AG09309 (cell line): Measurements from ENCODE around the gene LRRC3.

Experiments used
- DNase-seq: peaks from one replicate; pipeline ENCODE4 v3.0.0-alpha.2; 2010; ENCODE audit warnings: low read depth
- H3K4me3 ChIP-seq: 2 replicates; pipeline ENCODE4 v1.5.1; 2011; ENCODE audit warnings: mild to moderate bottlenecking, low read depth, low read length, moderate library complexity; ENCODE audit not compliant: control insufficient read depth
- TF ChIP-seq, protein P1 (sequence below): IDR thresholded peaks from 2 replicates; pipeline ENCODE4 v1.5.1; 2011; ENCODE audit warnings: mild to moderate bottlenecking, low read depth, low read length, inconsistent platforms; ENCODE audit not compliant: insufficient read depth, control insufficient read depth; ENCODE audit errors: missing control alignments

LRRC3 gene

DNA sequence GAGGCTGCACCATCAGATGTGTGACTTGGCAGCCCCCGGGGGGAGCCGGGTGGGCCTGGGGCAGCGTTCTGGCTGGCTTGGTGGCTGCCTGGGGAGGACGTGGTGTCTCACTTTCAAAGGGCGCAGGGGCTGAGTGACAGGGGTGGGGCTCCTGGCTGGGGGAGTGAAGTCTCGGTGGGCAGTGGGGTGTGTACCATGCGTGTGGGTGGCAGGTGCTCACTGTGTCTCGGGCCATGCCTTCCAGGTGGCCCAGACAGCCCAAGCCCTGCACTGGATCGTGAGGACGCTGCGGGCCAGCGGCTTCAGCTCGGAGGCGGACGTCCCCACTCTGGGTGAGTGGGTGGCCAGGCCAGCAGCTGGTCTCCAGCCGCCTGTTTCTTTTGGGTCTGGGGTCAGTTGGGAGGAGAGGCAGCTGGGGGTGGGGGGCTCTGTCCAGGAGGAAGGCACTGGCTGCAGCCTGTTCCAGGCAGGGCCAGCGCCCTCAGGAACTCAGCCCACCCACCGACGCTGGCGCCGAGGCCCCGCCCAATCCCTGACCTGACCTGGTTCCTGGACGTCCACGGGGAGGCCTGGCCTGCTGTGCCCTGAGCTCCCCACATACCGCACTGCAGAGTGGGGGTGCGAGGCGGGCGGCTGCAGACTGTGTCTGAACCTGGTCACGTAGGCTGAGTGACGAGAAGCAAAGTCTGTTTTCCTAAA, 30.6 kb upstream of the LRRC3 start:
- no peak for DNase-seq
- no peak overlapping the region for H3K4me3 ChIP-seq
- TF ChIP-seq, protein P1, sequence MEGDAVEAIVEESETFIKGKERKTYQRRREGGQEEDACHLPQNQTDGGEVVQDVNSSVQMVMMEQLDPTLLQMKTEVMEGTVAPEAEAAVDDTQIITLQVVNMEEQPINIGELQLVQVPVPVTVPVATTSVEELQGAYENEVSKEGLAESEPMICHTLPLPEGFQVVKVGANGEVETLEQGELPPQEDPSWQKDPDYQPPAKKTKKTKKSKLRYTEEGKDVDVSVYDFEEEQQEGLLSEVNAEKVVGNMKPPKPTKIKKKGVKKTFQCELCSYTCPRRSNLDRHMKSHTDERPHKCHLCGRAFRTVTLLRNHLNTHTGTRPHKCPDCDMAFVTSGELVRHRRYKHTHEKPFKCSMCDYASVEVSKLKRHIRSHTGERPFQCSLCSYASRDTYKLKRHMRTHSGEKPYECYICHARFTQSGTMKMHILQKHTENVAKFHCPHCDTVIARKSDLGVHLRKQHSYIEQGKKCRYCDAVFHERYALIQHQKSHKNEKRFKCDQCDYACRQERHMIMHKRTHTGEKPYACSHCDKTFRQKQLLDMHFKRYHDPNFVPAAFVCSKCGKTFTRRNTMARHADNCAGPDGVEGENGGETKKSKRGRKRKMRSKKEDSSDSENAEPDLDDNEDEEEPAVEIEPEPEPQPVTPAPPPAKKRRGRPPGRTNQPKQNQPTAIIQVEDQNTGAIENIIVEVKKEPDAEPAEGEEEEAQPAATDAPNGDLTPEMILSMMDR = no peak

DNA sequence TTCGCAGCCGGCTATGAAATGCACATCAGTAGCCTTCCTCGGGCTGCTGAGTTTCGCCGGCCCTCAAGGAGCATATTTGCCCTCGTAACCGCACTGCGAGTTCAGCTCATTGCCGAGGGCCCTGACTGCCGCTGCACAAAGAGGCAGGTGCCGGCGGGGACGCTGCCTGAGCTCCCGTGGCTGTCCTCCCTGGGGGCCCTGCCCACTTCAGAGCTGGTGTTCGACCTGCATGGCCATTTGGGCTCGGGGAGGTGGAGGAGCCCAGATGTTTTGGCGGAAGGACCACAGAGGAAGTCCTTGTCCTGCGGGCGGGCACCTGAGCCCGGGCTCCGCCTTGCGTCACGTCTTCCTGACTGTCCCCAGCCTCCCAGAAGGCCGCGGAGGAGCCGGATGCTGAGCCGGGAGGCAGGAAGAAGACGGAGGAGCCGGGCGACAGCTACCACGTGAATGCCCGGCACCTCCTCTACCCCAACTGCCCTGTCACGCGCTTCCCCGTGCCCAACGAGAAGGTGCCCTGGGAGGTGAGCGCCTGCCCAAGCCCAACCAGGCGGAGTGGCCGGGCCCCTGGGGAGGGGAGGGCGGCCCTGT, 29.9 kb upstream of the LRRC3 start:
- DNase-seq = no peak
- TF ChIP-seq, protein P1 = no peak
- no peak overlapping the region for H3K4me3 ChIP-seq

DNA sequence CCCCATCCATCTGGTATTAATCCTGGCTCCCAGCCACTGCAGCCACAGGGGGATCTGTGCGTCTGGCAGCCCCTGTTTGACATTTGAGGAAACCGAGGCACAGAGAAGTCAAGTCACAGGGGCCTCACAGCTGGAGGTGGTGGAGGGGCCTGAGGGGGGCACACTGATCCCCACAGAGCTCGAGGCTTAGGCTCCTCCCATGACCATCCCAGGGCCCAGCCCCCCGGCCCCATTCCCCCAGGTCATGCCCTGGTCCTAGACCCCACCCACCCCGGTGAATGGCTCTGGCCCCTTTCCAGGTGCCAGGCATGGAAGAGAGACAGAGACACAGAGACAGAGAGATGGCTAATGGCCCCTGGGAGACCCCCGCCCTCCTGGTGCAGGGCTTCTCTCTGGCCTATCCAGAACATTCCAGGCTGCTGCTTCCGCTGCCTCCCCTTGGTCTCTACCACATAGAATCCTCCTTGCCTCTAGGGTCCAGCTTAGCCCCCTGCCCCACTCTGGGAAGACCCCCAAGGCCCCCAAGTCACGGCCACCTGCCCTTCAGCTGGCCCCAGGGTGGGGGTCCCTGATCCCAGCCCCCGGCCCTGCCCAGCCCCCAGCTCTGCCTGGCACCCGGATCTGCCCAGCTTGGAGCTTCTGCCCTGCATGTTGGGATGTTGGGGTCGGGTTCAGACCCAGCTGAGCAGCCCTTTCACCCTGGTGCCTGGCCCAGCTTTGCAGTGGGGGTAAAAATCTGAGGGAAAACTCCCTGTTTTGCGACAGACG, 29.2 kb upstream of the LRRC3 start:
- no peak overlapping the region for H3K4me3 ChIP-seq
- no peak for DNase-seq

DNA sequence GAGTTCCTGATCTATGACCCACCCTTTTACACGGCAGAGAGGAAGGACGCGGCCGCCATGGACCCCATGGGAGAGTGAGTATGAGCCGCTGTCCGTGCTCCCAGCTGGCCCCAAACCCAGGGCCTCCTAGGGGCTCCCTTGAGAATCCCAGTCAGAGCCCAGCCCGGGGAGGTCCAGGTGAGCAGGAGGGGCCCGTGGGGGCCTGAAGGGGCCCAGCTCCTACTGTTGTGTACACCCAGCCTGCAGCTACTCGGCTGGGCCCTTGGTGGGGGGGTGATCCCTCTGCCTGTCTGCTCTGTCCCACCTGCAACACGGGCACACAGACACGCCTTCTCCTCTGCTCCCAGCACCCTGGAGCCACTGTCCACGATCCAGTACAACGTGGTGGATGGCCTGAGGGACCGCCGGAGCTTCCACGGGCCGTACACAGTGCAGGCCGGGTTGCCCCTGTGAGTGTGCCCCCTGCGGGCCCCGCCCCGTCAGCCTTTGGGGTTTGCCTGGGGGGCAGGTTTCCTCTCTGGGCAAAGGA, 28.6 kb upstream of the LRRC3 start:
- no peak overlapping the region for H3K4me3 ChIP-seq
- TF ChIP-seq, protein P1 = no peak
- DNase-seq = no peak

More for the DNA sequence above, 29.2 kb upstream of the LRRC3 start:
- TF ChIP-seq, protein P1 = no peak

DNA sequence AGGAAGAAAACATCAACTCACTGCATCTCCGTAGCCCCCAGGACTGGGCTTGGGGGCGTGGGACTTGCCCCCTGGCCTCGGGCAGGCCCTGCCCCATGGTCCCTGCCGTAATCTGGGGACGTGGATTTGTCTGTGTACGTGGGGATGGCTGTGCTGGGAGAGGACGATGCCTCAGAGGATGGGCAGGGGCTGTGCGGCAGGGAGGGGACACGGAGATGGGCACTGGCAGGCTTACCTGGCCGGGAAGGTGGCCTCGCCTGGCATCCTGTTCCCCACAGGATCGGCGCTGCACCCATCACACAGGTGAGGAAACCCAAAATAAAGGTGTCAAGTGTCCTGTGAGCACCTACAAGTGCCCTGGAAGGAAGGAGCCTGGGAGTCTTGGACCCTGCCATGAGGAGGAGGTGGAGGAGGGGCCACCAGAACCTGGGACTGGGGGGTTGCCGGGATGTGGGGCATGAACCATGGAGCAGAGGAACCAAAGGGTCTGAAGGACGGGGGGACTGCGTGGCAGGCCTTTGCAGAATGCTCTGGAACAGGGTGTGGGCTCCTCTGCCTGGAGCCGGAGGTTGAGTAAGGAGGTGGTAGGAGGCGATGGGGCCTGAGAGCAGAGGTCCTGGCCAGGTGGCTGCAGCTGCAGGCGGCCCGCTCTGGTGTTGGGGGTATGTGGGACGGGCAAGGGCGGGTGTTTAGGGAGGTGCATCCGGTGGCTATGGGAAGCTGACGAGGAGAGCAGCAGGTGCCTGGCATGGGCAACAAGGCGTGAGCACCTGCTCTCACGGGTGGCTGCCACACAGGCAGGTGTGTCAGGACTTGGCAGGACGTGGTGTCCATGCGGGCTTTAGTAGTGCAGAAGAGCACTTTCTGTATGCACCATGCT, 27.8 kb upstream of the LRRC3 start:
- DNase-seq = no peak
- TF ChIP-seq, protein P1 = no peak
- no peak overlapping the region for H3K4me3 ChIP-seq

DNA sequence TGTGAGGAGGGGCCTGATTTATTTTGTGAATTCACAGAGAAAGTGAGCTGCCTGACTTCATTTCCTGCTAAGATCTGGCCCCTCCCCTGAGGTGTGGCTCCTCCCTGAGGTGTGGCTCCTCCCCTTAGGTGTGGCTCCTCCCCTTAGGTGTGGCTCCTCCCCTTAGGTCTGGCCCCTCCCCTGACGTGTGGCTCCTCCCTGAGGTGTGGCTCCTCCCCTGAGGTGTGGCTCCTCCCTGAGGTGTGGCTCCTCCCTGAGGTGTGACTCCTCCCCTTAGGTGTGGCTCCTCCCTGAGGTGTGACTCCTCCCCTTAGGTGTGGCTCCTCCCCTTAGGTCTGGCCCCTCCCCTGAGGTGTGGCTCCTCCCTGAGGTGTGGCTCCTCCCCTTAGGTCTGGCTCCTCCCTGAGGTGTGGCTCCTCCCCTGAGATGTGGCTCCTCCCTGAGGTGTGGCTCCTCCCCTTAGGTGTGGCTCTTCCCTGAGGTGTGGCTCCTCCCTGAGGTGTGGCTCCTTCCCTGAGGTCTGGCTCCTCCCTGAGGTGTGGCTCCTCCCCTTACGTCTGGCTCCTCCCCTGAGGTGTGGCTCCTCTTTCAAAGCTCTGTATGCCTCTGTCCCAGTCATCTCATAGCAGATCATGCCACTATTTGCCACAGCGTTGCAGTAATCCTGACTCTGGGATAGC, 26.9 kb upstream of the LRRC3 start:
- H3K4me3 ChIP-seq = no peak overlapping the region
- TF ChIP-seq, protein P1 = no peak
- no peak for DNase-seq
